GM18520 (cell line): ENCODE measurements around the gene PROB1.
"Not testable (repeated sequence)": the region's sequence is repeated elsewhere in the genome, so short reads cannot be mapped to it uniquely, and the experiment has no call there.

ENCODE experiments used
- ATAC-seq: cut with Tn5 transposase; IDR thresholded peaks from one replicate; pipeline ENCODE4 v1.9.1; 2021; ENCODE audit not compliant: unreplicated experiment

Gene PROB1

GRCh38 chr5:139394654-139395566 is at the start of gene PROB1:
PROB1 (minus strand) TSS chr5:139395104; CDS start chr5:139395081, 23 bp downstream.
- ATAC-seq, result no peak

- ATAC-seq, result no peak
Measured at GRCh38 chr5:139443831-139444453, 49.0 kb upstream of the PROB1 start.

GRCh38 chr5:139440416-139440815 is 45.5 kb upstream of the PROB1 start:
- ATAC-seq, result not testable (repeated sequence)

- peak; percentile 68 for ATAC-seq
Measured at GRCh38 chr5:139439013-139439903, 44.4 kb upstream of the PROB1 start, which contains the start of gene DNAJC18. DNAJC18 (minus strand) TSS chr5:139439525; CDS start chr5:139439445, 80 bp downstream.

GRCh38 chr5:139438707-139439012 is 43.8 kb upstream of the PROB1 start:
- no peak for ATAC-seq

- ATAC-seq, result no peak
Measured at GRCh38 chr5:139435676-139436075, 40.8 kb upstream of the PROB1 start.

GRCh38 chr5:139431706-139432105 is 36.8 kb upstream of the PROB1 start:
- no peak for ATAC-seq

- ATAC-seq, result no peak
Measured at GRCh38 chr5:139430015-139430414, 35.1 kb upstream of the PROB1 start.

- ATAC-seq, result no peak
Measured at GRCh38 chr5:139426203-139426885, 31.4 kb upstream of the PROB1 start.

GRCh38 chr5:139425497-139425896 is 30.6 kb upstream of the PROB1 start:
- no peak for ATAC-seq

GRCh38 chr5:139422307-139422893 is 27.5 kb upstream of the PROB1 start:
- ATAC-seq, result peak; percentile 65

GRCh38 chr5:139419226-139420192 is 24.6 kb upstream of the PROB1 start:
- no peak for ATAC-seq

- no peak for ATAC-seq
Measured at GRCh38 chr5:139418793-139419192, 23.9 kb upstream of the PROB1 start.

- no peak for ATAC-seq
Measured at GRCh38 chr5:139417214-139417613, 22.3 kb upstream of the PROB1 start.

- no peak for ATAC-seq
Measured at GRCh38 chr5:139416651-139417050, 21.7 kb upstream of the PROB1 start.

GRCh38 chr5:139415869-139416268 is 21.0 kb upstream of the PROB1 start:
- ATAC-seq, result no peak

- ATAC-seq, result no peak
Measured at GRCh38 chr5:139415221-139415861, 20.4 kb upstream of the PROB1 start.

- ATAC-seq, result no peak
Measured at GRCh38 chr5:139414581-139415130, 19.8 kb upstream of the PROB1 start.
